HEK293 (cell line): ENCODE measurements around the gene ASMTL.

Experiments
- CTCF ChIP-seq: fragments of 450-650 bp; formaldehyde crosslinking; IDR thresholded peaks from 2 replicates; pipeline ENCODE4 v1.5.1; 2016; ENCODE audit warnings: missing biosample characterization, missing genetic modification characterization
- SETDB1 ChIP-seq: IDR thresholded peaks from one replicate; pipeline ENCODE4 v1.6.1; 2017; ENCODE audit warnings: mild to moderate bottlenecking, low read length, moderate library complexity, mixed read lengths; ENCODE audit not compliant: insufficient read length
- ZNF175 ChIP-seq: fragments of 450-650 bp; formaldehyde crosslinking; IDR thresholded peaks from 2 replicates; pipeline ENCODE4 v1.5.1; 2016; ENCODE audit warnings: missing biosample characterization, missing genetic modification characterization
- TF ChIP-seq, protein P1 (sequence below): fragments of 450-650 bp; formaldehyde crosslinking; IDR thresholded peaks from 2 replicates; pipeline ENCODE4 v1.5.1; 2016; ENCODE audit warnings: missing biosample characterization, missing genetic modification characterization

DNA sequence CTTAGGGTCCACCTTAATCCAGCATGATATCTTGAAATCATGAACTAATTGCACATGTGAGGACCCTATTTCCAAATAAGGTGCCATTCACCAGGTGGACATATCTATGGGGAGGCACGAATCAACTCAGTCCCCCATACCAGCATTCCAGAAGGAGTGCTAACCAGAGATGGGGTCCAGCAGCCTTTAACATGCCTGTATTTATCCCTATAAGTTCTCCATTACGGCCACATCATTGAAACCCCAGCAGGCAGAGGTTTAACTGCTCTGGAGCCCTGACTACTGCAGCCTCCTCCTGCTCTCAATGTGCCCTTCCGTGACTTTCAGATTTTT, 3.2 kb upstream of the ASMTL start:
- no peak for TF ChIP-seq CTCF (tag by site-specific recombination)
- TF ChIP-seq, protein P1, sequence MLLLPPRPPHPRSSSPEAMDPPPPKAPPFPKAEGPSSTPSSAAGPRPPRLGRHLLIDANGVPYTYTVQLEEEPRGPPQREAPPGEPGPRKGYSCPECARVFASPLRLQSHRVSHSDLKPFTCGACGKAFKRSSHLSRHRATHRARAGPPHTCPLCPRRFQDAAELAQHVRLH (tag by site-specific recombination) = no peak
- TF ChIP-seq SETDB1 = no peak
- TF ChIP-seq ZNF175 (tag by site-specific recombination) = no peak
